ENCODE results near the gene ELMO1. TPM values are rescaled to one million over a fixed set of nuclear protein-coding genes. Genes with fewer than 3 reads are reported as not detected.
A peak's percentile ranks its signal among the peaks of the same experiment; 100 is the strongest.

Gene ELMO1
- total and polyA plus RNA-seq, 11 donors: 6.9 to 38.6 (median 14.7) TPM

DNA sequence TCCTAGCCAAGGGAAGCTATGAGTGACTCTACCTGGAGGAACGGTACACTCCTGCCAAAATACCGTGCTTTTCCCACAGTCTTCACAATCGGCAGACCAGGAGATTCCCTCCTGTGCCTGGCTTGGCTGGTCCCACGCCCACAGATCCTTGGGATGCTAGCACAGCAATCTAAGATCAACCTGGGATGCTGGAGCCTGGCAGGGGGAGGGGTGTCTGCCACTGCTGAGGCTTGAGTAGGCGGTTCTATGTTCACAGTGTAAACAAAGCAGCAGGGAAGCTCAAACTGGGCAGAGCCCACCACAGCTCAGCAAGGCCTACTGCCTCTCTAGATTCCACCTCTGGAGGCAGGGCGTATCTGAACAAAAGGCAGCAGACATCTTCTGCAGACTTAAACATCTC lies 295.3 kb downstream of the ELMO1 start:
- TF ChIP-seq, protein P1, sequence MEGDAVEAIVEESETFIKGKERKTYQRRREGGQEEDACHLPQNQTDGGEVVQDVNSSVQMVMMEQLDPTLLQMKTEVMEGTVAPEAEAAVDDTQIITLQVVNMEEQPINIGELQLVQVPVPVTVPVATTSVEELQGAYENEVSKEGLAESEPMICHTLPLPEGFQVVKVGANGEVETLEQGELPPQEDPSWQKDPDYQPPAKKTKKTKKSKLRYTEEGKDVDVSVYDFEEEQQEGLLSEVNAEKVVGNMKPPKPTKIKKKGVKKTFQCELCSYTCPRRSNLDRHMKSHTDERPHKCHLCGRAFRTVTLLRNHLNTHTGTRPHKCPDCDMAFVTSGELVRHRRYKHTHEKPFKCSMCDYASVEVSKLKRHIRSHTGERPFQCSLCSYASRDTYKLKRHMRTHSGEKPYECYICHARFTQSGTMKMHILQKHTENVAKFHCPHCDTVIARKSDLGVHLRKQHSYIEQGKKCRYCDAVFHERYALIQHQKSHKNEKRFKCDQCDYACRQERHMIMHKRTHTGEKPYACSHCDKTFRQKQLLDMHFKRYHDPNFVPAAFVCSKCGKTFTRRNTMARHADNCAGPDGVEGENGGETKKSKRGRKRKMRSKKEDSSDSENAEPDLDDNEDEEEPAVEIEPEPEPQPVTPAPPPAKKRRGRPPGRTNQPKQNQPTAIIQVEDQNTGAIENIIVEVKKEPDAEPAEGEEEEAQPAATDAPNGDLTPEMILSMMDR (IDR thresholded peaks at IDR 0.05): no peak
- no peak for TF ChIP-seq POLR2A (IDR thresholded peaks at IDR 0.05)
- 76 to 85% (median 78%) methylated on average over 6 of the region's 6 CpGs; no CpG with 5 or more reads in 1 of the 4 donors for WGBS, 4 donors
- no peaks in the 10 kb centered on the region for H3K27me3 ChIP-seq
- intact Hi-C loops (cut with DNase I): no loop called here
- H3K27ac ChIP-seq: no peak overlapping the region
- H3K36me3 ChIP-seq: peaks cover 0 to 7% (median 0%) of the 10 kb centered on the region in 9 donors
- H3K4me1 ChIP-seq: peaks cover 0 to 11% (median 0%) of the 10 kb centered on the region in 12 donors
- DNase-seq (no peak), ATAC-seq (no peak)
- H3K9me3 ChIP-seq: peaks cover 0 to 26% (median 0%) of the 10 kb centered on the region in 12 donors
- H3K4me3 ChIP-seq: no peak overlapping the region

DNA sequence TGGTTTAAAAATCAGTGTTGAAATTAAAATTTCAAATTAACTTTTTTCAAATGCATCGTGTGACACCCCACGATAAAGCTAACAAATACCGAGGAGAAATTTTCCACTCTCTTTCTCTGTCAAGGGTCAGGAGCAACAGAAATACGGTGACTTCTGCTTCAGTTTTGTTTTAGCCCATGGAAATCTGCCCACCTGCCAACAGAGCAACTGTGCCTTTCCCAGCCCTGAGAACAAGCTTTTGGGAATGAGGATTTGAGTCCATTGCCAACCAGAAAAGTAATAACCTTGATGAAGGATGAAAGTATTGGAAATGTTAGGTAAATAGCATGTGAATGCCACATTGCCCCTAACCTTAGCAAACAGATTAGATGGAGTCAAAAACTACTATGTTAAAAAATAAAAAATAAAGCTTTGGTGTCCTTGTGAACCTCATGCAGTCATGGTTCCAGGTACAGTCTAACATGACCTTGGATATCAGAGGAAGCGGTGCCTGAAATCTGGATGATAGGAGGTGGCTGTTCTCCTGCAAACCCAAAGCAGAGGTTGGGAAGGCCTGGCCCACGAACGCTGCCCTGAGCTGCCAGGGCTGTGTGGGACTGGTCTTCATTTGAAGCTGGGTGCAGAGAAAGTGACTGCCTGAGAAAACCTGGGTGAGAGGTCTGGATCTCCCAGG lies 296.8 kb downstream of the ELMO1 start:
- Histone ChIP-seq H3K36me3 (peaks cover 0 to 7% (median 0%) of the 10 kb centered on the region in 9 donors), H3K4me1 (peaks cover 0 to 11% (median 0%) of the 10 kb centered on the region in 12 donors), H3K9me3 (peaks cover 0 to 20% (median 0%) of the 10 kb centered on the region in 12 donors), H3K27me3 (no peaks in the 10 kb centered on the region), H3K27ac (no peak overlapping the region), H3K4me3 (no peak overlapping the region)
- TF ChIP-seq POLR2A (IDR thresholded peaks at IDR 0.05): no peak
- TF ChIP-seq, protein P1 (IDR thresholded peaks at IDR 0.05): no peak
- intact Hi-C loops (cut with DNase I): no loop called here
- DNase-seq (no peak), ATAC-seq (no peak)
- 93 to 95% (median 94%) methylated on average over 7 of the region's 7 CpGs for WGBS, 4 donors

- intact Hi-C loops (cut with DNase I): no loop called here
- Histone ChIP-seq H3K36me3 (peaks cover 0 to 7% (median 0%) of the 10 kb centered on the region in 9 donors), H3K4me1 (peaks cover 0 to 11% (median 0%) of the 10 kb centered on the region in 12 donors), H3K4me3 (no peak overlapping the region), H3K27ac (no peak overlapping the region), H3K9me3 (peaks cover 0 to 12% (median 0%) of the 10 kb centered on the region in 12 donors), H3K27me3 (no peaks in the 10 kb centered on the region)
- ATAC-seq (no peak), DNase-seq (no peak)
- no peak for TF ChIP-seq POLR2A (IDR thresholded peaks at IDR 0.05)
- TF ChIP-seq, protein P1 (IDR thresholded peaks at IDR 0.05): no peak
- WGBS, 4 donors: 91 to 95% (median 93%) methylated on average over 4 of the region's 4 CpGs
Observed at GRCh38 chr7:37150856-37151255, 297.8 kb downstream of the ELMO1 start.

DNA sequence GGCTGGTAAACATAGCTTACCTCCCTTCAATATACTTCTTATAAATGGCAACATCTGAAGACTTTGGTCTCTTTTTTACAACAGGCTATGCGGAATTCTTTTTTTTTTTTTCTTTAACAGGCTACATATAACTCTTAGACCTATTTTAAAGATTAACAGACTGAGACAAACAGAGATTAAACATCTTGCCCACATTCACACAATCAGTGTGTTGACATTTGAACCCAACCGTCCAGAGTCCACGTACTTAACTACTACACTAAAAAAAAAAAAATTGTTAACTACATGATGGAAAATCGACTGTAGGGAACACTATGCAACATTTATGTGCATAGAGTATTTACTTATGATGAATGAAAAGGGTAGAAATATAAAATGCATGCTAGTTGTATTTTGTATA lies 298.5 kb downstream of the ELMO1 start:
- WGBS, 4 donors: 53 to 68% (median 58%) methylated on average over 4 of the region's 4 CpGs
- intact Hi-C loops (cut with DNase I): no loop called here
- peak overlapping the region in 1 of 12 donors; percentile 15 for H3K27ac ChIP-seq
- H3K4me3 ChIP-seq: no peak overlapping the region
- DNase-seq (no peak), ATAC-seq (no peak)
- H3K36me3 ChIP-seq: peaks cover 0 to 7% (median 0%) of the 10 kb centered on the region in 9 donors
- no peaks in the 10 kb centered on the region for H3K27me3 ChIP-seq
- H3K9me3 ChIP-seq: peaks cover 0 to 6% (median 0%) of the 10 kb centered on the region in 12 donors
- peaks cover 0 to 11% (median 0%) of the 10 kb centered on the region in 12 donors for H3K4me1 ChIP-seq
- TF ChIP-seq POLR2A (IDR thresholded peaks at IDR 0.05): no peak
- TF ChIP-seq, protein P1 (IDR thresholded peaks at IDR 0.05): no peak

Measured in heart left ventricle (tissue), 16 donors.